ENCODE data around the gene PRPF38B.
"Not testable (repeated sequence)": the region's sequence is repeated elsewhere in the genome, so short reads cannot be mapped to it uniquely, and the experiment has no call there.

The PRPF38B gene

GRCh38 chr1:108691942-108692723 lies at the start of gene PRPF38B:
Gene PRPF38B, plus strand, starts transcription at chr1:108692310. Its CDS starts 282 bp downstream, at chr1:108692592.
- peak; percentile 88 for DNase-seq (ENCODE audit: low read depth)

GRCh38 chr1:108643492-108644335 lies 48.4 kb upstream of the PRPF38B start:
- peak; percentile 29 for DNase-seq (ENCODE audit: low read depth)

GRCh38 chr1:108644984-108645383 lies 47.1 kb upstream of the PRPF38B start:
- DNase-seq (ENCODE audit: low read depth): no peak

- no peak for DNase-seq (ENCODE audit: low read depth)
Observed at GRCh38 chr1:108645564-108646184, 46.4 kb upstream of the PRPF38B start.

GRCh38 chr1:108646265-108646647 lies 45.9 kb upstream of the PRPF38B start:
- no peak for DNase-seq (ENCODE audit: low read depth)

- peak; percentile 68 for DNase-seq (ENCODE audit: low read depth)
Observed at GRCh38 chr1:108646648-108647269, 45.4 kb upstream of the PRPF38B start.

- DNase-seq (ENCODE audit: low read depth): no peak
Observed at GRCh38 chr1:108653431-108654105, 38.5 kb upstream of the PRPF38B start.

GRCh38 chr1:108657356-108658080 lies 34.6 kb upstream of the PRPF38B start:
- DNase-seq (ENCODE audit: low read depth): no peak

- DNase-seq (ENCODE audit: low read depth): peak; percentile 58
Observed at GRCh38 chr1:108661030-108661609, 31.0 kb upstream of the PRPF38B start, which contains the start of gene HENMT1. Gene HENMT1, minus strand, starts transcription at chr1:108661093. Its CDS starts 1,209 bp downstream, at chr1:108659884.

- no peak for DNase-seq (ENCODE audit: low read depth)
Observed at GRCh38 chr1:108663074-108663473, 29.0 kb upstream of the PRPF38B start.

GRCh38 chr1:108664481-108664880 lies 27.6 kb upstream of the PRPF38B start:
- DNase-seq (ENCODE audit: low read depth): no peak

GRCh38 chr1:108665067-108665466 lies 27.0 kb upstream of the PRPF38B start:
- no peak for DNase-seq (ENCODE audit: low read depth)

- DNase-seq (ENCODE audit: low read depth): no peak
Observed at GRCh38 chr1:108665771-108666170, 26.3 kb upstream of the PRPF38B start.

GRCh38 chr1:108667422-108667821 lies 24.7 kb upstream of the PRPF38B start:
- not testable (repeated sequence) for DNase-seq (ENCODE audit: low read depth)

GRCh38 chr1:108668777-108669176 lies 23.3 kb upstream of the PRPF38B start:
- DNase-seq (ENCODE audit: low read depth): no peak

GRCh38 chr1:108669679-108670078 lies 22.4 kb upstream of the PRPF38B start:
- no peak for DNase-seq (ENCODE audit: low read depth)

GRCh38 chr1:108670131-108670773 lies 21.9 kb upstream of the PRPF38B start:
- no peak for DNase-seq (ENCODE audit: low read depth)

GRCh38 chr1:108671143-108671542 lies 21.0 kb upstream of the PRPF38B start:
- no peak for DNase-seq (ENCODE audit: low read depth)

GRCh38 chr1:108678706-108679105 lies 13.4 kb upstream of the PRPF38B start:
- no peak for DNase-seq (ENCODE audit: low read depth)
